SK-N-SH treated with all-trans-retinoic acid at 6 μM for 48 hours (cell line): ENCODE results near the gene PAPPA.

Experiments used
- ARNTL ChIP-seq: fragments of 450-650 bp; formaldehyde crosslinking; IDR thresholded peaks from 2 replicates; pipeline ENCODE4 v1.5.0; 2020; ENCODE audit warnings: low read depth, mild to moderate bottlenecking, moderate library complexity, borderline replicate concordance
- BACH2 ChIP-seq: fragments of 250-450 bp; sonication (Bioruptor Pico); IDR thresholded peaks from 2 replicates; pipeline ENCODE4 v1.9.0; 2021; ENCODE audit warnings: mild to moderate bottlenecking, borderline replicate concordance
- CREB5 ChIP-seq: fragments of 250-450 bp; sonication (Bioruptor Pico); IDR thresholded peaks from 2 replicates; pipeline ENCODE4 v1.5.1; 2020; ENCODE audit warnings: low read depth, mild to moderate bottlenecking, moderate library complexity
- CSRNP3 ChIP-seq: fragments of 250-450 bp; sonication (Bioruptor Pico); IDR thresholded peaks from 2 replicates; pipeline ENCODE4 v1.5.1; 2021; ENCODE audit warnings: mild to moderate bottlenecking, moderate library complexity
- ESRRG ChIP-seq: fragments of 250-450 bp; sonication (Bioruptor Pico); IDR thresholded peaks from 2 replicates; pipeline ENCODE4 v1.6.1; 2021; ENCODE audit warnings: mild to moderate bottlenecking
- OSR1 ChIP-seq: fragments of 250-450 bp; sonication (Bioruptor Pico); IDR thresholded peaks from 2 replicates; pipeline ENCODE4 v1.8.0; 2022; ENCODE audit warnings: moderate library complexity, mild to moderate bottlenecking, inconsistent platforms
- PATZ1 ChIP-seq: fragments of 250-450 bp; sonication (Bioruptor Pico); IDR thresholded peaks from 2 replicates; pipeline ENCODE4 v1.8.0; 2020; ENCODE audit warnings: mild to moderate bottlenecking, moderate library complexity, borderline replicate concordance
- RARB ChIP-seq: fragments of 250-450 bp; sonication (Bioruptor Pico); IDR thresholded peaks from 2 replicates; pipeline ENCODE4 v1.8.0; 2021; ENCODE audit warnings: mild to moderate bottlenecking, moderate library complexity
- ZFP3 ChIP-seq: fragments of 250-450 bp; sonication (Bioruptor Pico); IDR thresholded peaks from 2 replicates; pipeline ENCODE4 v1.5.0; 2020; ENCODE audit warnings: mild to moderate bottlenecking, moderate library complexity
- ZFP30 ChIP-seq: fragments of 450-650 bp; formaldehyde crosslinking; IDR thresholded peaks from 2 replicates; pipeline ENCODE4 v1.5.0; 2022; ENCODE audit warnings: mild to moderate bottlenecking, moderate library complexity
- ZNF70 ChIP-seq: fragments of 450-650 bp; formaldehyde crosslinking; IDR thresholded peaks from 2 replicates; pipeline ENCODE4 v1.5.0; 2020; ENCODE audit warnings: mild to moderate bottlenecking, moderate library complexity
- ZNF8 ChIP-seq: fragments of 450-650 bp; formaldehyde crosslinking; IDR thresholded peaks from 2 replicates; pipeline ENCODE4 v1.5.0; 2020; ENCODE audit warnings: mild to moderate bottlenecking, moderate library complexity

GRCh38 chr9:116317503-116317902 is 163.9 kb downstream of the PAPPA start:
- TF ChIP-seq BACH2 (CRISPR knock-in tag) (no peak), OSR1 (CRISPR knock-in tag) (no peak), CSRNP3 (CRISPR knock-in tag) (no peak), ESRRG (CRISPR knock-in tag) (no peak), ZNF70 (CRISPR knock-in tag) (no peak), PATZ1 (CRISPR knock-in tag) (no peak), ZNF8 (CRISPR knock-in tag) (no peak), CREB5 (CRISPR knock-in tag) (no peak), ARNTL (CRISPR knock-in tag) (no peak), RARB (CRISPR knock-in tag) (no peak), ZFP3 (CRISPR knock-in tag) (no peak), ZFP30 (no peak)
